ENCODE results near the gene NKX1-2.

The NKX1-2 gene

DNA sequence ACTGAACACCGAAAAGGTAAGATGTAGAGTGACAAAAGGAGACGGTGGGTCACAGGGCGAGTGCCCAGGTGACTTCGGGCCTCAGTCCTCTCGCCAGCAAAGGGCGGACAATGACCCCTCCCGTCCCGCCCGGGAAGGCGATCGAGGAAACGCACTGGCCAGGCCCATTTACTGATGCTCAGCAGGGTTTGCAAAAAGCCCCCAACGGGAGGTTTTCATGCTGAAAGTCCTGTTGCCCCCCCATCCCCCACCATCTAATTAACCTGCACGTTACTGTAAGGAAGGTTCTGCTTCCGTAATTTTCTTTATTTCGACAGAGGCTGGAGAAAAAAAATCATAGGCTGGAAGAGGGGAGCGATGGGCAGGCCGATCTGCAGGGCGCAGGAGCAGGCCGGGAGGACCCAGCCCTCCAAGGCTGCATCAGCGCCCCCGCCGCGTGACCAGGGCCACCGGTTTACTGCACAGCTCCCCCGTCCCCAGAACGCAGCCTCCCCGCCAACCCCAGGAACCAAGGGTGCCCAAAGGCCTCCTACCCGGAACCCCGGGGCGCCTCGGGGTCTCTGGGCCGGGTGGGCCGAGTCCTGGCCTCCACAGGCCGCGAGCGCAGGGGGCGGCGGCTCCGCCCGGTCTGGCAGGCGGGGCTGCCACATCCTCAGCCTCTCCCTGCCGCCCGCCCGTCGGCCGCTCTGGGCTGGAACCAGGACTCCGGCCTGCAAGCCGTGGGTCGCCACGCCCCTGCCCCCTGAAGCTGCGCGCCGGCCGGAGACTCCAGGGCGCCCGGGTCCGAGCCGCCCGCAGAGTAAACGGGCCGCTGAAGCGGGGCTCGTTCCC, 31.7 kb downstream of the NKX1-2 start:
- no peak for DNase-seq (ENCODE audit: low read depth)

DNA sequence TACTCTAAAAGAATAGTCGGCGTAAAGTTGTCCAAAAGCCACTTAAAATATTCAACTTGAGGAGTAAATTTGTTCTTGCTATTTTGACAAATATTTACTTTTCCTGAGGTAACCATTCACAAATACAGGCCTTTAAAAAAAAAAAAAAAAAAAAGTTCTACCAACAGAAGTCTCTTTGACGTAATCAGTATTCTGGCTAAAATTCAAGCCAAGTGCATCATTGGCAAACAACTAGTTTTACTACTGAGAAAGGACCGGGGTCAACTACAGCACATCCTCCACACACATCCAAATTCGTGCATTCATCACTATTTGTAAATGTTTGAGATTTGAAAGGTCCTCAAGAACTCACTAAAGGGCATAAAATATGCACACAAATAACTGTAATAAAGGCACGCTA, 33.1 kb downstream of the NKX1-2 start:
- no peak for TF ChIP-seq CTCF (IDR thresholded peaks at IDR 0.05; ENCODE audit: control insufficient read depth, extremely low read depth, insufficient read depth)
- no peak overlapping the region for H3K4me3 ChIP-seq (ENCODE audit: low read depth, low read length)
- DNase-seq (ENCODE audit: low read depth) = peak; percentile 91

More for the DNA sequence above, 31.7 kb downstream of the NKX1-2 start:
- no peak for TF ChIP-seq CTCF (IDR thresholded peaks at IDR 0.05; ENCODE audit: control insufficient read depth, extremely low read depth, insufficient read depth)
- H3K4me3 ChIP-seq (ENCODE audit: low read depth, low read length) = peak overlapping the region; percentile 39

GRCh38 chr10:124415210-124415609, 34.6 kb downstream of the NKX1-2 start:
- H3K4me3 ChIP-seq (ENCODE audit: low read depth, low read length) = no peak overlapping the region
- no peak for TF ChIP-seq CTCF (IDR thresholded peaks at IDR 0.05; ENCODE audit: control insufficient read depth, extremely low read depth, insufficient read depth)
- no peak for DNase-seq (ENCODE audit: low read depth)

DNA sequence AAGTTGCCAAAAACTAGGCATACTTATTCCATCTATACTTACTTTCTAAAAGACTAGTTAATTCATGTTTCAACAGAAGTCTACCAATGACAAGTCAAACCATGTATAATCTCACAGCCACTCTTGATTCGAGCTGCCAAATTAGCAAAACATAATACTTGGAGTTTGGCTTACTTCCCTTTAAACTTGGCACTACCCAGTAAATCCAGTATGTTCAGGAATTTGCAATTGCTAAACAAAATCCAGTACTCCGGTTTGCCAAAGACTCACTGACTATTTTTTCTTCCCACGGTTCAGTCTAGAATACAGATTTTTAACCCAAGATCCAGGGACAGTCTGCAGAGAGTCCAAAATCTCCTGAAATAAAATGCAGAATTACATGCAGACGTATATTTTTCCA, 35.8 kb downstream of the NKX1-2 start:
- no peak for DNase-seq (ENCODE audit: low read depth)
- TF ChIP-seq CTCF (IDR thresholded peaks at IDR 0.05; ENCODE audit: control insufficient read depth, extremely low read depth, insufficient read depth) = no peak
- no peak overlapping the region for H3K4me3 ChIP-seq (ENCODE audit: low read depth, low read length)

- no peak overlapping the region for H3K4me3 ChIP-seq (ENCODE audit: low read depth, low read length)
- TF ChIP-seq CTCF (IDR thresholded peaks at IDR 0.05; ENCODE audit: control insufficient read depth, extremely low read depth, insufficient read depth) = no peak
- DNase-seq (ENCODE audit: low read depth) = no peak
Measured at GRCh38 chr10:124409696-124410095, 40.1 kb downstream of the NKX1-2 start.

DNA sequence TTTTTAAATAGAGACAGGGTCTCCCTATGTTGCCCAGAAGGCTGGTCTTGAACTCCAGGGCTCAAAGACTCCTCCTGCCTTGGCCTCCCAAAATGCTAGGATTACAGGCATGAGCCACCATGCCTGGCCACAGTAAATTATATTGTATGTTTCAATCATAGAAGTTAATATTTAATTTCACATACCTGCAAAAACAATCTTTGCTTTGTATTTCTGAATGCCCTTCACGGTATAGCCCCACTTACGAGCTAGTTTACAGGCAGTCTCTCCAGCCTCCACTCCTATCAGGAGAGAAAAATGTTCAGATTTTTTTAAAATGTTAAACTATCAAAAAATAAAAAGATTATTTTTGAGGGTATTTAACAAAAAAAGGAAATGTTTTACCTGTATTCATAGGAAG, 41.5 kb downstream of the NKX1-2 start:
- DNase-seq (ENCODE audit: low read depth) = no peak
- TF ChIP-seq CTCF (IDR thresholded peaks at IDR 0.05; ENCODE audit: control insufficient read depth, extremely low read depth, insufficient read depth) = no peak
- H3K4me3 ChIP-seq (ENCODE audit: low read depth, low read length) = no peak overlapping the region

- no peak for DNase-seq (ENCODE audit: low read depth)
- no peak for TF ChIP-seq CTCF (IDR thresholded peaks at IDR 0.05; ENCODE audit: control insufficient read depth, extremely low read depth, insufficient read depth)
Measured at GRCh38 chr10:124407456-124407855, 42.4 kb downstream of the NKX1-2 start.

More at GRCh38 chr10:124407456-124407855, 42.4 kb downstream of the NKX1-2 start:
- H3K4me3 ChIP-seq (ENCODE audit: low read depth, low read length) = no peak overlapping the region
